A172 (cell line): ENCODE data around the gene ATP8A1. TPM values are rescaled to one million over a fixed set of nuclear protein-coding genes. Genes with fewer than 3 reads are reported as not detected.

Source experiments
- DNase-seq: peaks from one replicate; pipeline ENCODE4 v3.0.0-alpha.2; 2015; ENCODE audit warnings: low spot score
- total RNA-seq: library from RNA; depleted of rRNA; stranded (reverse); fragments of >200 nt; shearing (Covaris generic); gene quantifications from 2 replicates; pipeline ENCODE4 v1.2.3, GENCODE V29; 2014

Gene ATP8A1
- total RNA-seq, 1 experiment from 2014 or later: not detected

GRCh38 chr4:42626629-42627146, 30.2 kb downstream of the ATP8A1 start:
- no peak for DNase-seq

DNA sequence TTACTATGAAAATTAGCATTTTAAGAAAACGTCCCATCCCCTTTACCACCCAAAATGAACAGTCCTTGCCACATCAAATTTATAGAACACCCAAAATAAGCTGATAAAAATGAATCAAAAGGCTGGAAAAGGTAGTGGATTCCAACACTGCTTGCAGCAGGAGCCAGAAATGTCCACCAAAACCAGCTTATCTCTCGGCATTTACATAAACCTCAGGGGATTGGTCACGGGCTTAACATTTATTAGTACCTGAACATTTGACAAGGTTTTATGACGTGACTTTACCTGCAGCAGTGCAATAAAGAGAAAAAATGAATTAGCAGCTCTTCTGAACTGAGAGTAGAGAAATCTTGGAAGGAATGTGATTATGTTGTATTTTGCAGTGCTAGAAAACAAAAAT, 31.6 kb downstream of the ATP8A1 start:
- DNase-seq: no peak

GRCh38 chr4:42624551-42624950, 32.4 kb downstream of the ATP8A1 start:
- no peak for DNase-seq

GRCh38 chr4:42618023-42618422, 38.9 kb downstream of the ATP8A1 start:
- no peak for DNase-seq

- no peak for DNase-seq
These were observed 39.9 kb downstream of the ATP8A1 start for GRCh38 chr4:42617030-42617429.

DNA sequence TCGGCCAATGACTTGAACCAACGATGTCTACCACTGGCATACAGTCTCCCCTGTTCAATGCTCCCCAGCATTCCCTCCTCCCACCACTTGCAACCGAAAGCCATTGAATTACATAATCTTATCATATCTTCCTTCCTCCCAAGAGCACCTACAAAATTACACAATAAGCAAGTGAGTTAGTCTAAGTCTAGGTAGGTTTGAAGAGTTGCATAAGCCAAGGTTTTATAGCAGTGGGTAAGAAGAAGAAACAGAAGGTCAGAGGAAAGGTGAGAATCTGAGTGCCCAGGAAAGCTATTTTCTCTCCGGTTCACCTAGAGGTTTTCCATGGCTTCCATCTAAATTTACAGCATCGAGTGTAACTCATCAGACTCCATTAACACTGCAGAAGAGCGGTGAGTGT, 40.3 kb downstream of the ATP8A1 start:
- DNase-seq: no peak

DNA sequence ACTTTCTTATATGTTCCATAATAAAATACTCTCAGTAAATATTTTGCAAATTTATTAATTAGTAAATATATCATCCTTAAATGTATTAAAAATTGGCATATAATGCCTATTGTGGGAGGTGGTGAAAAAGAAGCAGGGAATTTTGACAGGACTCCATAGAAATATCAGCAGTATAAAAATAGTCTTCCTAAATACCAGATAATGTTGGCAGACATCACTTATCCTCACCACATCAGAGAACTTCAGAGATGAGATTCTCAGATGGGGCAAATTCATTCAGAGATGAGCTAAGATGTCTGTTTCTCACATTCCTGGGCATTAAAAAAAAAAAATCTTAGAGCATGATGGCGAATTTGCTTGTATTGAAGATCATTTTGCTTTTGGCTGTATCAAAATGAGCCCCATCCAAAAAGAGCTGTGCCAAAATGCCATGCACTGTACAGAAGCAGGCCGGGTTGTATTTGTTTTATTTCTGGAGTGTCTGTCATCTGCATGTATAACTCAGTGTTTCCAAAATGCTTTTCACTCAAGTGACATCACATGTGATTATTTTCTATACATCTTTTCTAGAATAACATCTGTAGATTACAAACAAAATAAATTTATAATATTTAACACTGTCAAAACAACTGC, 41.7 kb downstream of the ATP8A1 start:
- DNase-seq: no peak

- no peak for DNase-seq
These were observed 44.0 kb downstream of the ATP8A1 start for GRCh38 chr4:42612898-42613297.

- DNase-seq: no peak
These were observed 46.0 kb downstream of the ATP8A1 start for GRCh38 chr4:42610941-42611340.

- no peak for DNase-seq
These were observed 47.9 kb downstream of the ATP8A1 start for GRCh38 chr4:42609051-42609450.

DNA sequence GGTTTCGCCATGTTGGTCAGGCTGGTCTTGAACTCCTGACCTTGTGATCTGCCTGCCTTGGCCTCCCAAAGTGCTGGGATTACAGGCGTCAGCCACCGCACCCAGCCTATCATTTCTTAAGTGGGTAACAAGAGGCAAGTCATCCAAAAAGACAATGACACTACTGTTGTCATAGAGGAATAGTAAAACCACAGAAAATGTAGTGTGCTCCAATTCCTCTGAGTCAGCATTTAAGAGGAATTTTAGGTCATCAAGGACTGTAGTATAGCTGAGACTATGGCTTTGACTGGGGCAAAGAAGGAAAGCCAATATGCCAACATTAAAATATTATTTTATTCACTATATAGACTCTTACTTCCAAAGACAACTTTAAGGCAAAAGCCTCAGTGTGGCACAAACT, 48.4 kb downstream of the ATP8A1 start:
- DNase-seq: no peak

DNA sequence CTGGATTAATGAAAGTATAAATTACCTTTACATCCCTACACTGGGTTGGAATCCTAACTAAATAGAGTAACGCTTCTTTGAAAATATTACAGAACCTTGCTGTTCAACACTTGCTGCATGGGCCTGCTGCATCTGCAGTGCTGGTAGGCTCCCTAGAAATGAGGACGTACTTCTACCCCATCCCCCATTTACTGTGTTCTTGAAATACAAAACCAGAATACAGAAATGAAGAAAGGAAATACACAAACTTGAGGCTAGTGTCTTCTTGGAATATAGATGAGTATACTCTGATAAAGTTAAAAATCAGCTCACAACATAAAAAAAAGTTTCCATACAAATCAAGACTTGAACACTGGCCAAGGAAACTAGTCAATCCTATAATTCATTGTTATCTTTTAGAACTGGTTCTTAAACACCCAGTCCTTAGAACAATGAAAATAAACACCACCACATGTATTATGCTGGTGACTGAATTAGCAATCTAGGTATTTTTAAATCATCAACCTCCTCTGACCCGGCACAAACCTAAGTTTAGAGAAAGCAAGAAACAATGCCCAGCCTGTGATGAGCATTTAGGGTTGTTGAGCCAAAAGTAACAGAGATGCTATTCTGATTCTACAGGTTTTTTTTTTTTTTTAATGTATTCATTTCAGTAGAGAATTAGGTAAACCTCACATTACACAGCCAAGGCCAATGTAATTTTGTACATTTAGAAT, 49.7 kb downstream of the ATP8A1 start:
- DNase-seq: no peak

GRCh38 chr4:42605264-42605663, 51.6 kb downstream of the ATP8A1 start:
- DNase-seq: no peak

DNA sequence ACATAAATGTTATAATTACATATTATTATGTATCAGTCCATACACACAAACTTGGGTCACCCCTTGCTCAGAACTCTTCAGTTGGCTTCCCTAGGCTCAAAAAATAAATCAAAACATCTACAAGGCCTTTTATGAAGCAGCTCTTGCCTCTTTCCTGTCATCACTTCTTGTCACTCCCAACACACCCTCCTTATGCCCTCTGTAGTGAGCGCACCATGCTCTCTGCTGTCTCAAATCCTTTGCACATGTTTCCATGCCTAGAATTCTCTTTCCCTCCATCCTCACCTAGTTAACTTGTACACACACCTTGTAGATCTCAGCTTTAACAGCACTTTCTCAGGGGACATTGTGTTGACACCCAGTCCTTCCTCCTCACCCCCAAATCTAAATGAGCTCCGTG, 53.0 kb downstream of the ATP8A1 start:
- no peak for DNase-seq

GRCh38 chr4:42600578-42600977, 56.3 kb downstream of the ATP8A1 start:
- no peak for DNase-seq

DNA sequence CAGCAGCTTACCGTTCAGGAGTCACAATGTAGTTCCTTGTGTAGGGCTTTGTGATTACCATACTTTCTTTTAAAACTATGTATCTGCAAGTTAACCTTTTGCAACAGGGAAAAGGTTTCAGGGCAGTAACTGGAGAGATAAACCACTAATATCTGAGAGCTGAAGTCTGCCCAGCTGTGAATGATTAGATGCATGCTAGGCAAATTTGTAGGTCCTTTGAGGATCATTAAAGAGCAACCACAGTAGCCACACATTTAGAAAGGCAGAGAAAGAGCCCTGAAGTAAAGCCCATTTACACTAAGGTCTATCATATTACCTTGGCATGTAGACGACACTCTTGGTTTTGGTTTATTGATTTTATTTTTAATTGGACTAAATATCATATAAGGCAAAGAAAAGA, 60.0 kb downstream of the ATP8A1 start:
- no peak for DNase-seq

DNA sequence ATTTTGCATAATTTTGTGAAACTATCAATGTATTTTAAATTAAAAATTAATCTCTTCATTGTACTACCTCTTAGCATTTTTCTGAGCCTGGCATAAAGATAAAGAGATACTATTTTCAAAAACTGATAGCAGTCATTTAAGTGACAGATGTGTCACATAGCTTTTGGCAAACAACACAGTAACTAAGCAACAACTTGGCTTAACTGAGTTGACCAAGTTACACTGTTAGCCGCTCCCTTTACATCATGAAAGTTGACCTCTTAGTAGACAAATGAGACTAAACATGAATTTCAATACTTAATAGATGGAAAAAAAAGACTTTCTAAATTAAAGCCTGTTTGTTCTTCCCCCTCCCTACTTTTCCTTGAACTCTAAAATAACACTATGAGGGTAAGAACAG, 62.0 kb downstream of the ATP8A1 start:
- no peak for DNase-seq

- DNase-seq: no peak
These were observed 68.0 kb downstream of the ATP8A1 start for GRCh38 chr4:42588909-42589308.

- no peak for DNase-seq
These were observed 70.1 kb downstream of the ATP8A1 start for GRCh38 chr4:42586775-42587174.

- DNase-seq: no peak
These were observed 77.0 kb downstream of the ATP8A1 start for GRCh38 chr4:42579903-42580302.

- DNase-seq: no peak
These were observed 78.7 kb downstream of the ATP8A1 start for GRCh38 chr4:42578187-42578586.

DNA sequence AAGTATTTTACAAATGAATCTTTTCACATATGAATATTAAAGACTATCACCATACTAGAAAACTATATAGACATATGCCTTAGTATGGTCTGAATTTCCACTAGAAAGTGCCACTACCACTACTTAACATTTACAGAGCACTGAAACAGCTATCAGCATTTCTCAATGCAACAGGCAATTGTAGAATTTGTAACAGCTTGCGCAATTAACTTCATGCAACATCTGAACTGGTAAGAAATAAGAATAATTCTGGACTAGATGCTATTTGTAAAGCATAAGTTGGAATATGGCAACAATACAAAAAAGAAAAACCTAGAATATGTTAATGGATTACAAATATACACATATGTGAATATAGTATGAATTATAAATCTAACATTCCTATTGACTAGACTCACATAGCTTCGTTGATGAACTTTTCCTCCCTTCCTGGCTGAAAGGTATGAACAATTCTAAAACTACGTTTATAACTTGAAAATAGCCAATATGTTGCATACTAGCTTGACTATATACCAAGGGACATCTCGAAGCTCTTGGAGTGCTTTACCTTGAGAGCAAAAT, 82.0 kb downstream of the ATP8A1 start:
- DNase-seq: no peak

- no peak for DNase-seq
These were observed 83.7 kb downstream of the ATP8A1 start for GRCh38 chr4:42573249-42573648.
